ENCODE results near the gene SLC39A2.
"Not testable (repeated sequence)": the region's sequence is repeated elsewhere in the genome, so short reads cannot be mapped to it uniquely, and the experiment has no call there.

SLC39A2 gene

GRCh38 chr14:20998674-20999366, at the start of gene SLC39A2:
Gene SLC39A2, plus strand, starts transcription at chr14:20999293. Its CDS starts 154 bp downstream, at chr14:20999447.
- Mint-ChIP-seq H3K27me3 (no peaks in the 10 kb centered on the region), H3K4me1 (no peaks in the 10 kb centered on the region), H3K9me3 (no peaks in the 10 kb centered on the region), H3K4me3 (no peak within 1 kb of the TSS), H3K36me3 (peaks cover 35% of the 10 kb centered on the region), H3K27ac (no peak within 1 kb of the TSS)
- peak; percentile 20 for ATAC-seq

- not testable (repeated sequence) for ATAC-seq, H3K27ac Mint-ChIP-seq, H3K4me3 Mint-ChIP-seq, H3K36me3 Mint-ChIP-seq, H3K4me1 Mint-ChIP-seq, H3K9me3 Mint-ChIP-seq
- H3K27me3 Mint-ChIP-seq, result peaks cover 71% of the 10 kb centered on the region
Observed at GRCh38 chr14:20954736-20955537, 44.2 kb upstream of the SLC39A2 start, which contains the start of gene RNASE2. Gene RNASE2, plus strand, starts transcription at chr14:20955487. Its CDS starts 285 bp downstream, at chr14:20955772.

- peaks cover 71% of the 10 kb centered on the region for H3K27me3 Mint-ChIP-seq
- ATAC-seq, H3K36me3 Mint-ChIP-seq, H3K4me3 Mint-ChIP-seq, H3K4me1 Mint-ChIP-seq, H3K9me3 Mint-ChIP-seq, H3K27ac Mint-ChIP-seq: not testable (repeated sequence)
Observed at GRCh38 chr14:20955538-20955873, 43.6 kb upstream of the SLC39A2 start.

GRCh38 chr14:20956376-20956976, 42.6 kb upstream of the SLC39A2 start:
- no peaks in the 10 kb centered on the region for H3K9me3 Mint-ChIP-seq
- H3K27ac Mint-ChIP-seq, result no peak overlapping the region
- no peaks in the 10 kb centered on the region for H3K36me3 Mint-ChIP-seq
- ATAC-seq, result no peak
- H3K4me3 Mint-ChIP-seq, result no peak overlapping the region
- H3K4me1 Mint-ChIP-seq, result peaks cover 13% of the 10 kb centered on the region
- peaks cover 69% of the 10 kb centered on the region for H3K27me3 Mint-ChIP-seq

GRCh38 chr14:20958946-20959345, 40.1 kb upstream of the SLC39A2 start:
- H3K9me3 Mint-ChIP-seq, H3K36me3 Mint-ChIP-seq, ATAC-seq, H3K27ac Mint-ChIP-seq, H3K4me3 Mint-ChIP-seq: not testable (repeated sequence)
- Mint-ChIP-seq H3K27me3 (peaks cover 61% of the 10 kb centered on the region), H3K4me1 (peaks cover 23% of the 10 kb centered on the region)

GRCh38 chr14:20969336-20969735, 29.8 kb upstream of the SLC39A2 start:
- Mint-ChIP-seq H3K27me3 (peaks cover 44% of the 10 kb centered on the region), H3K9me3 (no peaks in the 10 kb centered on the region), H3K27ac (no peak overlapping the region), H3K36me3 (no peaks in the 10 kb centered on the region), H3K4me1 (peaks cover 14% of the 10 kb centered on the region), H3K4me3 (no peak overlapping the region)
- ATAC-seq, result no peak

- ATAC-seq, result no peak
- Mint-ChIP-seq H3K4me3 (peak overlapping the region; percentile 82), H3K36me3 (no peaks in the 10 kb centered on the region), H3K4me1 (peaks cover 14% of the 10 kb centered on the region), H3K27ac (peak overlapping the region; percentile 9), H3K27me3 (peaks cover 44% of the 10 kb centered on the region), H3K9me3 (no peaks in the 10 kb centered on the region)
Observed at GRCh38 chr14:20970647-20970982, 28.5 kb upstream of the SLC39A2 start.

GRCh38 chr14:20970983-20971704, 27.9 kb upstream of the SLC39A2 start:
- Mint-ChIP-seq H3K27me3 (peaks cover 44% of the 10 kb centered on the region), H3K27ac (peak overlapping the region; percentile 9), H3K9me3 (no peaks in the 10 kb centered on the region), H3K4me3 (peak overlapping the region; percentile 82), H3K4me1 (peaks cover 14% of the 10 kb centered on the region), H3K36me3 (no peaks in the 10 kb centered on the region)
- ATAC-seq, result peak; percentile 95

- ATAC-seq, result peak; percentile 52
- no peaks in the 10 kb centered on the region for H3K9me3 Mint-ChIP-seq
- H3K4me3 Mint-ChIP-seq, result peak overlapping the region; percentile 82
- peaks cover 14% of the 10 kb centered on the region for H3K4me1 Mint-ChIP-seq
- H3K27ac Mint-ChIP-seq, result peak overlapping the region; percentile 9
- peaks cover 44% of the 10 kb centered on the region for H3K27me3 Mint-ChIP-seq
- no peaks in the 10 kb centered on the region for H3K36me3 Mint-ChIP-seq
Observed at GRCh38 chr14:20971705-20972021, 27.4 kb upstream of the SLC39A2 start.

- peaks cover 14% of the 10 kb centered on the region for H3K4me1 Mint-ChIP-seq
- no peaks in the 10 kb centered on the region for H3K9me3 Mint-ChIP-seq
- H3K36me3 Mint-ChIP-seq, result no peaks in the 10 kb centered on the region
- no peak overlapping the region for H3K4me3 Mint-ChIP-seq
- H3K27me3 Mint-ChIP-seq, result peaks cover 32% of the 10 kb centered on the region
- no peak for ATAC-seq
- H3K27ac Mint-ChIP-seq, result no peak overlapping the region
Observed at GRCh38 chr14:20973501-20973900, 25.6 kb upstream of the SLC39A2 start.

GRCh38 chr14:20976291-20976690, 22.8 kb upstream of the SLC39A2 start:
- no peak overlapping the region for H3K4me3 Mint-ChIP-seq

GRCh38 chr14:20978687-20979086, 20.4 kb upstream of the SLC39A2 start:
- Mint-ChIP-seq H3K36me3 (no peaks in the 10 kb centered on the region), H3K27ac (no peak overlapping the region), H3K9me3 (no peaks in the 10 kb centered on the region), H3K27me3 (peaks cover 28% of the 10 kb centered on the region), H3K4me3 (no peak overlapping the region), H3K4me1 (no peaks in the 10 kb centered on the region)
- ATAC-seq, result no peak

More at GRCh38 chr14:20976291-20976690, 22.8 kb upstream of the SLC39A2 start:
- Mint-ChIP-seq H3K36me3 (no peaks in the 10 kb centered on the region), H3K27me3 (peaks cover 45% of the 10 kb centered on the region), H3K27ac (no peak overlapping the region), H3K9me3 (no peaks in the 10 kb centered on the region), H3K4me1 (peaks cover 6% of the 10 kb centered on the region)
- ATAC-seq, result no peak

- H3K27ac Mint-ChIP-seq, result no peak overlapping the region
- peaks cover 23% of the 10 kb centered on the region for H3K27me3 Mint-ChIP-seq
- no peaks in the 10 kb centered on the region for H3K4me1 Mint-ChIP-seq
- H3K36me3 Mint-ChIP-seq, result no peaks in the 10 kb centered on the region
- ATAC-seq, result no peak
- H3K4me3 Mint-ChIP-seq, result no peak overlapping the region
- no peaks in the 10 kb centered on the region for H3K9me3 Mint-ChIP-seq
Observed at GRCh38 chr14:20980906-20981305, 18.2 kb upstream of the SLC39A2 start.

- no peak for ATAC-seq
- peaks cover 23% of the 10 kb centered on the region for H3K27me3 Mint-ChIP-seq
- no peak overlapping the region for H3K4me3 Mint-ChIP-seq
Observed at GRCh38 chr14:20982646-20983369, 16.3 kb upstream of the SLC39A2 start.

GRCh38 chr14:20985650-20986049, 13.4 kb upstream of the SLC39A2 start:
- ATAC-seq, H3K36me3 Mint-ChIP-seq, H3K4me1 Mint-ChIP-seq, H3K27ac Mint-ChIP-seq, H3K9me3 Mint-ChIP-seq, H3K27me3 Mint-ChIP-seq, H3K4me3 Mint-ChIP-seq: not testable (repeated sequence)

More at GRCh38 chr14:20982646-20983369, 16.3 kb upstream of the SLC39A2 start:
- Mint-ChIP-seq H3K9me3 (no peaks in the 10 kb centered on the region), H3K27ac (no peak overlapping the region), H3K36me3 (no peaks in the 10 kb centered on the region), H3K4me1 (no peaks in the 10 kb centered on the region)

Data from stimulated activated memory B cell treated with anti-CD40 and anti-IgM and Interleukin-4, amounts not matched to agents 10 μg/mL and 1 μg/mL and 100 μg/mL, for 72 hours (primary cell).